Measurements from ENCODE around the gene IRX3.

IRX3 gene

GRCh38 chr16:54286366-54287130 is at the start of gene IRX3:
Gene IRX3, minus strand, starts transcription at chr16:54286787. Its CDS starts 737 bp downstream, at chr16:54286050.
- H3K4me3 Mint-ChIP-seq: peak within 1 kb of the TSS; percentile 64
- peaks cover 30% of the 10 kb centered on the region for H3K4me1 Mint-ChIP-seq (ENCODE audit: low read depth)
- H3K36me3 Mint-ChIP-seq (ENCODE audit: low read depth): no peaks in the 10 kb centered on the region
- no peaks in the 10 kb centered on the region for H3K9me3 Mint-ChIP-seq
- H3K27me3 Mint-ChIP-seq: peaks cover 71% of the 10 kb centered on the region
- peak within 1 kb of the TSS; percentile 13 for H3K27ac Mint-ChIP-seq

DNA sequence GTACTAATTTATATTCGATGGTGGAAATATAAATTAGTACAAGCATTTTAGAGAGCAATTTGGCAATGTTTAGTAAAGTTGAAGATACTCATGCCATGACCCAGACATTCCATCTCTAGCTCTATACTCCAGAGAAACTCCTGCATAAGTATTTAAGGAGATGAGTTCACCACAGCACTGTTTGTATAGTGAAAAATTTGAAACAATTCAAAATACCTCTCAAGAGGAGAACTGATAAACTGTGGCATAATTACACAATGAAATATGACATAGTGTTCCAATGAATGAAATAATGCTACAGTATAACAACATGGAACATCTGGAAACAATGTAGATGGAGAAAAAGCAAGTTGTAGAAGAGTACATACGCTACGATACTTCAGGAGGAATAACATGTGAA is 48.6 kb upstream of the IRX3 start:
- Mint-ChIP-seq H3K27me3 (peaks cover 5% of the 10 kb centered on the region), H3K4me1 (ENCODE audit: low read depth) (no peaks in the 10 kb centered on the region), H3K36me3 (ENCODE audit: low read depth) (no peaks in the 10 kb centered on the region), H3K9me3 (no peaks in the 10 kb centered on the region), H3K4me3 (no peak overlapping the region), H3K27ac (no peak overlapping the region)

DNA sequence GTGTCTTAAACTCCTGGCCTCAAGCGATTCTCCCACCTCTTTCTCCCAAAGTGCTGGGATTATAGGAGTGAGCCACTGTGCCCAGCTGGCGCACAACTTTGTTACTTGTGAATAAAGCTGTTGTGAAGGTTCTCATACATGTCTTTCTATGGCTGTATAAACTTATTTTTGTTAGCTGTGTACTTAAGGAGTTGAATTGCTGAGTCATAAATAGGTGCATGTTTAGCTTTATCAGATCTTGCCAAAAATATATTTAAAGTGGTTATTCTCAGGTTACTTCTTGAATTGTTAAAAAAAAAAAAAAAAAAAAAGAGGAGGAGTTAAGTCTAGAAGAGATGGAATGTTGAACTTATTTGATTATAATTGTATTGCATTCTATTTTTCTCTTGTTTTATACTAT is 47.6 kb upstream of the IRX3 start:
- Mint-ChIP-seq H3K4me3 (no peak overlapping the region), H3K36me3 (ENCODE audit: low read depth) (no peaks in the 10 kb centered on the region), H3K4me1 (ENCODE audit: low read depth) (no peaks in the 10 kb centered on the region), H3K27ac (no peak overlapping the region), H3K27me3 (peaks cover 5% of the 10 kb centered on the region), H3K9me3 (no peaks in the 10 kb centered on the region)

- Mint-ChIP-seq H3K36me3 (ENCODE audit: low read depth) (no peaks in the 10 kb centered on the region), H3K4me1 (ENCODE audit: low read depth) (no peaks in the 10 kb centered on the region), H3K4me3 (no peak overlapping the region), H3K27ac (no peak overlapping the region), H3K9me3 (no peaks in the 10 kb centered on the region), H3K27me3 (peaks cover 5% of the 10 kb centered on the region)
Observed at GRCh38 chr16:54331241-54332002, 44.8 kb upstream of the IRX3 start.

- Mint-ChIP-seq H3K9me3 (no peaks in the 10 kb centered on the region), H3K36me3 (ENCODE audit: low read depth) (no peaks in the 10 kb centered on the region), H3K4me1 (ENCODE audit: low read depth) (no peaks in the 10 kb centered on the region), H3K27ac (no peak overlapping the region), H3K27me3 (no peaks in the 10 kb centered on the region), H3K4me3 (no peak overlapping the region)
Observed at GRCh38 chr16:54327609-54328008, 41.0 kb upstream of the IRX3 start.

GRCh38 chr16:54326266-54326662 is 39.7 kb upstream of the IRX3 start:
- Mint-ChIP-seq H3K27me3 (no peaks in the 10 kb centered on the region), H3K36me3 (ENCODE audit: low read depth) (no peaks in the 10 kb centered on the region), H3K9me3 (no peaks in the 10 kb centered on the region), H3K4me1 (ENCODE audit: low read depth) (no peaks in the 10 kb centered on the region), H3K27ac (no peak overlapping the region), H3K4me3 (no peak overlapping the region)

- Mint-ChIP-seq H3K4me1 (ENCODE audit: low read depth) (no peaks in the 10 kb centered on the region), H3K36me3 (ENCODE audit: low read depth) (no peaks in the 10 kb centered on the region), H3K9me3 (no peaks in the 10 kb centered on the region), H3K4me3 (no peak overlapping the region), H3K27me3 (no peaks in the 10 kb centered on the region), H3K27ac (no peak overlapping the region)
Observed at GRCh38 chr16:54325616-54326265, 39.2 kb upstream of the IRX3 start.

DNA sequence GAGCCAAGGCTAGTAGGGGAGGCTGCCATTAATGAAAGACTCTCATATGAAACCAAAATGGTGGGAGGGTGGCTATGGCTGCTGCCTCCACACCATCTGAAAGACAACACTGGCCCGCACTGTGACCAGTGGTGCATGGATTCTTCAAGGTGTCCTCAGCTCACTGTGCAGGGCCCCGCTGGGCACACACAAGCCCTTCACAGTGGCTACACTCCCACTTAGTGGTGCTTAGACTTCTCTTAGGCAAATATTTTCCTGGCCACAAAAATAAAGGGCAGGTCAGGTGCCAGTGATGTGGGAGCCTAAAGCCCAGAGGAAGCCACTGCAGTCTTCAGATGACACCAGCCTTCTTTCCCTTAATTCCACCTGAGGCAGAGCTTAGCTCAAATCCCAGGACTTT is 38.1 kb upstream of the IRX3 start:
- Mint-ChIP-seq H3K4me3 (no peak overlapping the region), H3K4me1 (ENCODE audit: low read depth) (no peaks in the 10 kb centered on the region), H3K36me3 (ENCODE audit: low read depth) (no peaks in the 10 kb centered on the region), H3K27me3 (no peaks in the 10 kb centered on the region), H3K27ac (no peak overlapping the region), H3K9me3 (no peaks in the 10 kb centered on the region)

- Mint-ChIP-seq H3K36me3 (ENCODE audit: low read depth) (no peaks in the 10 kb centered on the region), H3K4me3 (no peak overlapping the region), H3K9me3 (no peaks in the 10 kb centered on the region)
Observed at GRCh38 chr16:54320697-54321340, 34.2 kb upstream of the IRX3 start.

DNA sequence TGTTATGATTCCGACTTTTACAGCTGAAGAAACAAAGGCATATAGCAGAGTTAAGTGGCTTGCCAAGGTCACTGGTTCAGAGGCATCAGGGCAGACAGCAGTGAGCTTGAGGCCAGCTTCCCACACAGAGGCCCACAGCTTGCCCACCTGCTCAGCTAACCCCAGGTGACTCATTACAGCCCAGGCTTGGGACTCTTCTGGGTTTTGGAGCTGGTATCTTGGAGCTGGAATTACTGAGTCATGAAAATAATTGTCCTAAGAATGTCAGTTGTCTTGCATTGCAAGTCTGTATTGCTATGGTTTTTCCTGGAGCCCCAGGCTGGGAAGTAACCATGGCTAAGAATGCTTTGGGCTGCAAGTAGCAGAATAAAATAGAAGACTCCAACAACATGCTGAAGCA is 32.4 kb upstream of the IRX3 start:
- Mint-ChIP-seq H3K27ac (no peak overlapping the region), H3K4me3 (no peak overlapping the region), H3K4me1 (ENCODE audit: low read depth) (no peaks in the 10 kb centered on the region), H3K9me3 (no peaks in the 10 kb centered on the region), H3K27me3 (no peaks in the 10 kb centered on the region), H3K36me3 (ENCODE audit: low read depth) (no peaks in the 10 kb centered on the region)

More at GRCh38 chr16:54320697-54321340, 34.2 kb upstream of the IRX3 start:
- no peaks in the 10 kb centered on the region for H3K4me1 Mint-ChIP-seq (ENCODE audit: low read depth)
- no peak overlapping the region for H3K27ac Mint-ChIP-seq
- H3K27me3 Mint-ChIP-seq: no peaks in the 10 kb centered on the region

DNA sequence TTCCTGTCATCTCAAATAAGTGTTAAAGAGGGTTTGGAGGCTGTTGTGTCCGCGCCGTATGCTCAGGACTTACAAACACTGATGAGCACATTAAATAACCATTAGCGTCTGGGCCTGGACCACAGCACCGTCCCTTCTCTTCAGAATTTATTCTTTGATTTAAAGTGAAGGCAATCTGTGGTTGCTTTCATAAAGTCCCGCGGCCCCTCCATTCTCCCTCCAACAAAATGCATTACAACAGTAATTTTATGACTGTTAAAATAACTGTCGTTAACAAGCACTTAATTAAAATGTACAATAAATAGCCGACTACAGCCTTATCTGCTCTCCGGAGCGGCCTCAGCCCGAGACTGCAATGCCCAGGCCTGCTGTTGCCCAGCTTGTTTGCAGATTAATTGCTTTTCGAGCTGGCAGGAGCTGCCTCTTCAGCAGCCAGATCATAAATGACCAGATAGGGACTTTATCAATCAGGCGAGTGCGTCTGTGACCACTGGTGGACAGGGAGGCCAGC is 30.6 kb upstream of the IRX3 start:
- Mint-ChIP-seq H3K27ac (no peak overlapping the region), H3K9me3 (no peaks in the 10 kb centered on the region), H3K36me3 (ENCODE audit: low read depth) (no peaks in the 10 kb centered on the region), H3K27me3 (no peaks in the 10 kb centered on the region), H3K4me1 (ENCODE audit: low read depth) (no peaks in the 10 kb centered on the region), H3K4me3 (no peak overlapping the region)

GRCh38 chr16:54316095-54316889 is 29.7 kb upstream of the IRX3 start:
- H3K4me1 Mint-ChIP-seq (ENCODE audit: low read depth): no peaks in the 10 kb centered on the region
- H3K27me3 Mint-ChIP-seq: no peaks in the 10 kb centered on the region
- no peaks in the 10 kb centered on the region for H3K9me3 Mint-ChIP-seq
- no peak overlapping the region for H3K27ac Mint-ChIP-seq
- H3K36me3 Mint-ChIP-seq (ENCODE audit: low read depth): no peaks in the 10 kb centered on the region
- no peak overlapping the region for H3K4me3 Mint-ChIP-seq

GRCh38 chr16:54313789-54314188 is 27.2 kb upstream of the IRX3 start:
- H3K4me1 Mint-ChIP-seq (ENCODE audit: low read depth): no peaks in the 10 kb centered on the region
- no peaks in the 10 kb centered on the region for H3K27me3 Mint-ChIP-seq
- H3K4me3 Mint-ChIP-seq: no peak overlapping the region
- H3K9me3 Mint-ChIP-seq: no peaks in the 10 kb centered on the region
- H3K27ac Mint-ChIP-seq: no peak overlapping the region
- no peaks in the 10 kb centered on the region for H3K36me3 Mint-ChIP-seq (ENCODE audit: low read depth)

- Mint-ChIP-seq H3K27me3 (peaks cover 4% of the 10 kb centered on the region), H3K4me3 (no peak overlapping the region), H3K27ac (no peak overlapping the region), H3K36me3 (ENCODE audit: low read depth) (no peaks in the 10 kb centered on the region), H3K4me1 (ENCODE audit: low read depth) (no peaks in the 10 kb centered on the region), H3K9me3 (no peaks in the 10 kb centered on the region)
Observed at GRCh38 chr16:54312502-54312991, 26.0 kb upstream of the IRX3 start.
